Upper lobe of left lung (tissue), 4 donors: ENCODE results near the gene KIF6.

ENCODE experiments used
- EP300 ChIP-seq, 4 donors: sonication (generic); formaldehyde crosslinking; IDR thresholded peaks; one replicate each; pipeline ENCODE4 v1.5.1; 2017; ENCODE audit warnings: antibody characterized with exemption in 4 of 4, control low read depth in 2 of 4
- POLR2A ChIP-seq, 4 donors: fragments of 450-650 bp; IDR thresholded peaks; one replicate each; pipeline ENCODE4 v1.5.1; 2016 to 2017; ENCODE audit warnings: antibody characterized with exemption in 4 of 4, mild to moderate bottlenecking in 2 of 4
- POLR2AphosphoS5 ChIP-seq, 2 donors: sonication (generic); formaldehyde crosslinking; IDR thresholded peaks; one replicate each; pipeline ENCODE4 v1.5.1; 2017; ENCODE audit warnings: antibody characterized with exemption in 2 of 2
- TF ChIP-seq, protein P1 (sequence below), 6 experiments: fragments of 450-650 bp in 4 of 6; fragments of 200-600 bp in 2 of 6; sonication (generic) in 2 of 6; IDR thresholded peaks; one replicate each; pipeline ENCODE4 v1.5.1; 2016 to 2019; ENCODE audit warnings: antibody characterized with exemption in 6 of 6

DNA sequence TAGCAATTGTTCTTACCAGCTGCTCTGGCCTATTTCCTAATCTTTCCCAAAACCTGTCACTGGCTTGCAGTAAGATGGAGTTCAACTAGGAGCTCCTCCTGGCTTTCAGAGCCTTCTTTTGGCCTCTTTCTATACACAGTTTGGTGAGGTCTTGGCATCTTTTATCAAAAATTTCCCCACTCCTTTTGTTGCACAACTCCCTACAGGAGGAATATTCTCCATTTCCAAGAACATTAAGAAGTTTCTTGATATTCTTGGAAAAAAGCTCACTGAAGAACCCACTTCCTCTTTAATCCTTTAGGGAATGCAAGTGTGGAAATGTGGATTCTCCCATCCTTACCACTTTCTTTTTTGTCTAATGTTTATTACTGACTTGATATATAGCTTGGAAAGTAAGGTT, 231.4 kb downstream of the KIF6 start:
- TF ChIP-seq, protein P1, sequence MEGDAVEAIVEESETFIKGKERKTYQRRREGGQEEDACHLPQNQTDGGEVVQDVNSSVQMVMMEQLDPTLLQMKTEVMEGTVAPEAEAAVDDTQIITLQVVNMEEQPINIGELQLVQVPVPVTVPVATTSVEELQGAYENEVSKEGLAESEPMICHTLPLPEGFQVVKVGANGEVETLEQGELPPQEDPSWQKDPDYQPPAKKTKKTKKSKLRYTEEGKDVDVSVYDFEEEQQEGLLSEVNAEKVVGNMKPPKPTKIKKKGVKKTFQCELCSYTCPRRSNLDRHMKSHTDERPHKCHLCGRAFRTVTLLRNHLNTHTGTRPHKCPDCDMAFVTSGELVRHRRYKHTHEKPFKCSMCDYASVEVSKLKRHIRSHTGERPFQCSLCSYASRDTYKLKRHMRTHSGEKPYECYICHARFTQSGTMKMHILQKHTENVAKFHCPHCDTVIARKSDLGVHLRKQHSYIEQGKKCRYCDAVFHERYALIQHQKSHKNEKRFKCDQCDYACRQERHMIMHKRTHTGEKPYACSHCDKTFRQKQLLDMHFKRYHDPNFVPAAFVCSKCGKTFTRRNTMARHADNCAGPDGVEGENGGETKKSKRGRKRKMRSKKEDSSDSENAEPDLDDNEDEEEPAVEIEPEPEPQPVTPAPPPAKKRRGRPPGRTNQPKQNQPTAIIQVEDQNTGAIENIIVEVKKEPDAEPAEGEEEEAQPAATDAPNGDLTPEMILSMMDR (IDR thresholded peaks at IDR 0.05), result no peak
- TF ChIP-seq POLR2A (IDR thresholded peaks at IDR 0.05), result no peak
- no peak for TF ChIP-seq POLR2AphosphoS5 (IDR thresholded peaks at IDR 0.05)
- TF ChIP-seq EP300 (IDR thresholded peaks at IDR 0.05), result no peak
